T-helper 2 cell treated with Interferon-gamma antibody and Interleukin-4, amounts not matched to agents 5 μg/mL and 100 μg/mL, for 36 hours (primary cell): ENCODE results near the gene SNX5.

Experiments used
- DNase-seq: peaks from one replicate; pipeline ENCODE4 v3.0.0; 2021; ENCODE audit warnings: low spot score
- H3K27ac Mint-ChIP-seq: one replicate; pipeline ENCODE4 v1.8.0; 2021; ENCODE audit warnings: mild to moderate bottlenecking, mixed read lengths
- H3K27me3 Mint-ChIP-seq: one replicate; pipeline ENCODE4 v1.8.0; 2021; ENCODE audit warnings: low read depth, mixed read lengths
- H3K36me3 Mint-ChIP-seq: one replicate; pipeline ENCODE4 v1.8.0; 2021; ENCODE audit warnings: low read depth, mixed read lengths
- H3K4me1 Mint-ChIP-seq: one replicate; pipeline ENCODE4 v1.8.0; 2021; ENCODE audit warnings: low read depth, mixed read lengths
- H3K4me3 Mint-ChIP-seq: one replicate; pipeline ENCODE4 v1.8.0; 2022; ENCODE audit warnings: mild to moderate bottlenecking, moderate library complexity, mixed read lengths
- H3K9me3 Mint-ChIP-seq: one replicate; pipeline ENCODE4 v1.8.0; 2021; ENCODE audit warnings: mixed read lengths

SNX5 gene

DNA sequence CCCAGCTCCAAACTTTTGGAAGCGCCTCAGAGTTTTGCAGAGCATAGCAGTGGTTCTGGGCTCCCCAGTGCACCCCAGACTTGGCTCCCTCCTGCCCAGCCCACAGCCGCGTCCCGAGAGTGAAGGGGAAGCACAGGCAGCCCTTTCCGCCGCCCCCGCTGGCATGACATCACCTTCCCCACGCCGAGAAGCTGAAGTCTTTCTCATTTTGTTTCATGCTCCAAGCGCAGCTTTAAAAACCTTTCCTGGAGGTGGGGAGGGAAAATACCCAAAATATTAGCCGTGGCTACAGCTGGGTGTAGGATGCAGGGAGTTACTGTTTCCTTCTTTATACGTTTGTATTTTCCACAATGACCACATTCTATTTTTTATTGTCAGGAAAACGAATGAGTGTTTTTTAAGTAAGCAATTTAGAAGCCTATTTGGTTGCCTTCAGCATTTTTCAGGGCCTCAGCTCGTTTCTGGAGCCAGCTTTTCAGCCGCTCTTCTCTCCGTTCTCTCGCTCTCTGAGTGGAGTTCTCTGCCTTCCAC is 72.9 kb downstream of the SNX5 start:
- Mint-ChIP-seq H3K4me1 (peaks cover 24% of the 10 kb centered on the region), H3K36me3 (no peaks in the 10 kb centered on the region), H3K9me3 (no peaks in the 10 kb centered on the region), H3K4me3 (peak overlapping the region; percentile 73), H3K27me3 (peaks cover 44% of the 10 kb centered on the region), H3K27ac (peak overlapping the region; percentile 54)
- DNase-seq: peak; percentile 80

DNA sequence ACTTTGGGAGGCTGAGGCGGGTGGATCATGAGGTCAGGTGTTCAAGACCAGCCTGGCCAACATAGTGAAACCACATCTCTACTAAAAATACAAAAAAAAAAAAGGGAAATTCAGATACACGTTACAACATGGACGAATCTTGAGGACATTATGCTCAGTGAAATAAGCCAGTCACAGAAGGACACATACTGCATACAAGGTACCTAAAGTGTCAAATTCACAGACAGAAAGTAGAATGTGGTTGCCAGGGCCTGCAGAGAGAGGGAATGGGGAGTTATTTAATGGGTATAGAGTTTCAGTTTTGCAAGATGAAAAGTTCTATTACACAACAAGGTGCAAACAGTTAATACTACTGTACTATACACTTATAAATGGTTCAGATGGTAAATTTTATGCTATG is 75.1 kb downstream of the SNX5 start:
- H3K9me3 Mint-ChIP-seq: peaks cover 5% of the 10 kb centered on the region
- no peaks in the 10 kb centered on the region for H3K36me3 Mint-ChIP-seq
- peaks cover 36% of the 10 kb centered on the region for H3K27me3 Mint-ChIP-seq
- H3K4me3 Mint-ChIP-seq: no peak overlapping the region
- peaks cover 23% of the 10 kb centered on the region for H3K4me1 Mint-ChIP-seq
- no peak overlapping the region for H3K27ac Mint-ChIP-seq
- DNase-seq: no peak

DNA sequence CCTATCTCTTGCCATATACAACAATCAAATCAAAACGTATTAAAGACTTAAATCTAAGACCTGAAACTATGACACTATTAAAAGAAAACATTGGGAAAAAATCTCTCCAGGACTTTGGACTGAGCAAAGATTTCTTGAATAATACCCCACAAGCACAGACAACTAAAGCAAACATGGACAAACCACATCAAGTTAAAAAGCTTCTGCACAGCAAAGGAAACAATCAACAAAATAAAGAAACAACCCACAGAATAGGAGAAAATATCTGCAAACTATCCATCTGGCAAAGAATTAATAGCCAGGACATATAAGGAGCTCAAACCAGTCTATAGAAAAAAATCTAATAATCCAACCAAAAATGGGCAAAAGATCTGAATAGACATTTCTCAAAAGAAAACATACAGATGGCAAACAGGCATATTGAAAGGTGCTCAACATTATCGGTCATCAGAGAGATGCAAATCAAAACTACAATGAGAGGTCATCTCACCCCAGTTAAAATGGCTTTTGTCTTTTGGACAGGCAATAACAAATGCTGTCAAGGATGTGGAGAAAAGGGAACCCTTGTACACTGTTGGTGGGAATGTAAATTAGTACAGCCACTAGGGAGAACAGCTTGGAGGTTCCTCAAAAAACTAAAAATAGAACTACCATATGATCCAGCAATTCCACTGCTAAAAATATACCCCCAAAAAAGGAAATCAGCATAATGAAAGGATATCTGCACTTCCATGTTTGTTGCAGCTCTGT is 76.2 kb downstream of the SNX5 start:
- no peak overlapping the region for H3K27ac Mint-ChIP-seq
- peaks cover 5% of the 10 kb centered on the region for H3K9me3 Mint-ChIP-seq
- H3K4me3 Mint-ChIP-seq: no peak overlapping the region
- no peaks in the 10 kb centered on the region for H3K36me3 Mint-ChIP-seq
- DNase-seq: no peak
- peaks cover 33% of the 10 kb centered on the region for H3K27me3 Mint-ChIP-seq
- H3K4me1 Mint-ChIP-seq: peaks cover 20% of the 10 kb centered on the region
